ENCODE data around the gene CA11. TPM values are rescaled to one million over a fixed set of nuclear protein-coding genes. Genes with fewer than 3 reads are reported as not detected.

The CA11 gene
- total RNA-seq, 1 experiment from 2014 or later: 10.5 TPM

DNA sequence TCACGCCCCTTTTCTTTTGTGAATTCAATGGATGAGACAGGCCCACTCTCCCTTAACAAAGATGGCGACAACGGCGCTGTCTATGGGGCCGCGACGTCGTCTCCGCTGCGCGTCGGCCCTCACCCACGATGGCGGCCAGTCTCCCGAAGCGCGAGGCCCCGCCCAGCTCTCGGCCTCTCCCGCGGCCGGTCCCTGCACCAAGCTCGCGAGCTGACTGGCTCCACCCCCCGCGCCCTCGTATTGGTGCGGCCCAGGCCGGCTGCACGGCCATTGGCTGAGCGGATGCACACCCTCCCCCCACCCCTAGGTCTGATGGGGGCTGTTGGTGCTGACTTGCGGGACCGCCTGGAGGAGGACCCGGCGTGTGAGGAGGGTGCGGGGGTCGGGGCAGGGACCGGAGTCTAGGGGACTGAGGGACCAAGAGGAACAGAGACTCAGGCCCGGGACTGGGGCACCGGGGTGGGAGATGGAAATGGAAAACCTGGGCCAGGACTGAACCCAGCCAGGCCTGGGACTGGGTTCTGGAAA lies 21.9 kb downstream of the CA11 start:
- Histone ChIP-seq H3K4me1 (peaks cover 50% of the 10 kb centered on the region), H3K27me3 (replicated peaks; ENCODE audit: control insufficient read depth, insufficient read depth, low read length) (no peaks in the 10 kb centered on the region), H3K4me3 (ENCODE audit: low read depth, low read length) (peak overlapping the region; percentile 63), H3K36me3 (ENCODE audit: control insufficient read depth, insufficient read depth, low read length) (no peaks in the 10 kb centered on the region; the same call in 1 of the 2 replicates), H3K9me3 (no peaks in the 10 kb centered on the region)
- no TSS peak for BruUV-seq (replicated peaks)
- Mint-ChIP-seq H3K4me3 (ENCODE audit: unreplicated experiment) (peak overlapping the region; percentile 87), H3K9me3 (ENCODE audit: unreplicated experiment) (no peaks in the 10 kb centered on the region), H3K27ac (ENCODE audit: unreplicated experiment) (peak overlapping the region; percentile 87), H3K4me1 (ENCODE audit: low read depth, unreplicated experiment) (peaks cover 48% of the 10 kb centered on the region), H3K36me3 (ENCODE audit: insufficient read depth, unreplicated experiment) (peaks cover 64% of the 10 kb centered on the region), H3K27me3 (ENCODE audit: insufficient read depth, unreplicated experiment) (no peaks in the 10 kb centered on the region)
- DNase-seq: peak; percentile 99
- POLR2A ChIA-PET: interaction anchor here (0.8 to 1.9 kb wide), 6 partner anchors 9 to 260 kb away, joined by 3 to 21 read pairs (median 6); partner anchors contain the start of genes DBP, SYNGR4 and TMEM143
- intact Hi-C loops (cut with micrococcal nuclease; ENCODE audit: unreplicated experiment): loop anchor here (1.0 kb wide), 1 partner anchor 9 kb away; no protein-coding TSS in a partner anchor
- TF ChIP-seq, protein P1, sequence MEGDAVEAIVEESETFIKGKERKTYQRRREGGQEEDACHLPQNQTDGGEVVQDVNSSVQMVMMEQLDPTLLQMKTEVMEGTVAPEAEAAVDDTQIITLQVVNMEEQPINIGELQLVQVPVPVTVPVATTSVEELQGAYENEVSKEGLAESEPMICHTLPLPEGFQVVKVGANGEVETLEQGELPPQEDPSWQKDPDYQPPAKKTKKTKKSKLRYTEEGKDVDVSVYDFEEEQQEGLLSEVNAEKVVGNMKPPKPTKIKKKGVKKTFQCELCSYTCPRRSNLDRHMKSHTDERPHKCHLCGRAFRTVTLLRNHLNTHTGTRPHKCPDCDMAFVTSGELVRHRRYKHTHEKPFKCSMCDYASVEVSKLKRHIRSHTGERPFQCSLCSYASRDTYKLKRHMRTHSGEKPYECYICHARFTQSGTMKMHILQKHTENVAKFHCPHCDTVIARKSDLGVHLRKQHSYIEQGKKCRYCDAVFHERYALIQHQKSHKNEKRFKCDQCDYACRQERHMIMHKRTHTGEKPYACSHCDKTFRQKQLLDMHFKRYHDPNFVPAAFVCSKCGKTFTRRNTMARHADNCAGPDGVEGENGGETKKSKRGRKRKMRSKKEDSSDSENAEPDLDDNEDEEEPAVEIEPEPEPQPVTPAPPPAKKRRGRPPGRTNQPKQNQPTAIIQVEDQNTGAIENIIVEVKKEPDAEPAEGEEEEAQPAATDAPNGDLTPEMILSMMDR (IDR thresholded peaks at IDR 0.05; ENCODE audit: insufficient read depth in 1 of 2, low read depth in 1 of 2, low read length in 1 of 2, severe bottlenecking in 1 of 2, unreplicated experiment in 1 of 2): no peak
- CTCF ChIA-PET: interaction anchor here (0.6 to 1.3 kb wide), 6 partner anchors 15 to 233 kb away, joined by 3 to 6 read pairs (median 4); partner anchors contain the start of gene KDELR1

DNA sequence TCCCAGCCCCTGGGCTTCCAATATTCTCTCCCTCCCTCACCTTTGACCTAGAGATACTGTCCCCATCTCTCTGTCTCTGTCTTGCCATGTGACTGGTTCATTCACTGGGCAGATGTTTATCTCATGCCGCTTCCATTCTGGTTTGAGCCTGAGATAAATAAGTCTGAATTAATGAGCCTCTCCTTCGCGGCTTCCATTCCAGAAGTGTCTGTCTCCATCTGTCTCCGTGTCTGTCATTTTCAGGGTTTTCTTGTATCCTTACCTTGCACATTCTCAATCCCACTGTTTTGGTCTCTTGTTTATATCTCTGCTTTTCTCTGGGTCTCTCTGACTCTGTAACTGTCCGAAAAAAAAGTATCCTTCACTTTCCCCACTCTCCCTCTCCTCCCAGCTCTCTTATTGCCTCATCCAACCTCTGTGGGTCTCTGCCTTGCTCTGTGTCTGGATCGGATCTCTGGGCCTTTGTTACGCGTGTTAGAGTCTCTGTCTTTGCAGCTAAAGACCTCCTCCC lies 22.4 kb downstream of the CA11 start:
- peaks cover 50% of the 10 kb centered on the region for H3K4me1 ChIP-seq
- H3K27me3 Mint-ChIP-seq (ENCODE audit: insufficient read depth, unreplicated experiment): no peaks in the 10 kb centered on the region
- CTCF ChIA-PET: interaction anchor here (0.9 to 1.3 kb wide), 5 partner anchors 15 to 232 kb away, joined by 3 to 6 read pairs (median 4); partner anchors contain the start of gene KDELR1
- BruUV-seq (replicated peaks): no TSS peak
- H3K9me3 ChIP-seq: no peaks in the 10 kb centered on the region
- TF ChIP-seq, protein P1 (IDR thresholded peaks at IDR 0.05; ENCODE audit: insufficient read depth in 1 of 2, low read depth in 1 of 2, low read length in 1 of 2, severe bottlenecking in 1 of 2, unreplicated experiment in 1 of 2): no peak
- no peaks in the 10 kb centered on the region for H3K27me3 ChIP-seq (replicated peaks; ENCODE audit: control insufficient read depth, insufficient read depth, low read length)
- H3K4me3 ChIP-seq (ENCODE audit: low read depth, low read length): peak overlapping the region; percentile 19
- peak overlapping the region; percentile 87 for H3K27ac Mint-ChIP-seq (ENCODE audit: unreplicated experiment)
- DNase-seq: no peak
- no peaks in the 10 kb centered on the region; the same call in 1 of the 2 replicates for H3K36me3 ChIP-seq (ENCODE audit: control insufficient read depth, insufficient read depth, low read length)
- intact Hi-C loops (cut with micrococcal nuclease; ENCODE audit: unreplicated experiment): loop anchor here (1.0 kb wide), 1 partner anchor 10 kb away; no protein-coding TSS in a partner anchor
- POLR2A ChIA-PET: interaction anchor here (0.6 to 1.9 kb wide), 7 partner anchors 10 to 1227 kb away, joined by 3 to 21 read pairs (median 5); partner anchors contain the start of genes DBP, PTOV1, SYNGR4 and TMEM143
- H3K4me1 Mint-ChIP-seq (ENCODE audit: low read depth, unreplicated experiment): peaks cover 46% of the 10 kb centered on the region
- no peaks in the 10 kb centered on the region for H3K9me3 Mint-ChIP-seq (ENCODE audit: unreplicated experiment)
- H3K36me3 Mint-ChIP-seq (ENCODE audit: insufficient read depth, unreplicated experiment): peaks cover 64% of the 10 kb centered on the region
- H3K4me3 Mint-ChIP-seq (ENCODE audit: unreplicated experiment): peak overlapping the region; percentile 87

DNA sequence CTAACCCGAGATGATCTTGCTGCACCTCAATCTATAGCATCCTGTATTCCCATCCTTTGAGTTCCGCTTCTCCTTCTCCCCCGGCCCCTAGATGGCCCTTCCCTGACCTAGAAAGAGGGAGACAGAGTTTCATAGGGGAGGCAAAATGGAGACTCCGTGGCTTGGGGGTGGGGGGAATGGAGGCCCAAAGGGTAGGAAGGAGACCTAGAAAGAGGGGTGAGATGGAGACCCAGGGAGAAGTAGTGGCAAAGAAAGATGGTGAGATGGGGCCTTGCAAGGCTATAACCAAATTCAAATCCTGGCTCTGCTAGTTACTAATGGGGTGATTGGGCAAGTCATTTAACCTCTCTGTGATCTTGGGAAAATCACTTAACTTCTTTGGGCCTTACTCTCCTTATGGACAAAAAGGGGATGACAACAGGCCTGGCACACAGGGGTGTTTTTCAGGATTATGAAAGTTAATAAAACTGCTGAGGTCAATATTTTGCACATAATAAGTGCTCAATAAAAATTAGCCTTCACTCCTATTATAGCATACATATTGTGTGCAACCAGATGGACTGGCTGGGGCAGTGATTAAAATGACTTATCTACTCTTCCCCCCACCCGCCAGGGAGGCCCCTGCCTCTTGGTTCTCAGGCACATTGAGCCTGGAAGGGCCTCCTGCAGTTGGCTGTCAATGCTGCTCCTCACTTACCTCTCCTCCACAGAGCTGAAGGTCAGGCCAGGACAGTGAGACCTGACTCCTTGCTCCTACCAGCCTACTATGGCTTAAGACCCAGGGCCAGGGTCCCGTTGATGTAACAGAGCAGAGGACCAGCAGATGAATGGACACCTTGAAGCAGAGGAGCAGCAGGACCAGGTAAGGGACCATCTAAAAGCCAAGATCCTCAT lies 26.0 kb downstream of the CA11 start:
- TF ChIP-seq, protein P1 (IDR thresholded peaks at IDR 0.05; ENCODE audit: insufficient read depth in 1 of 2, low read depth in 1 of 2, low read length in 1 of 2, severe bottlenecking in 1 of 2, unreplicated experiment in 1 of 2): no peak
- peaks cover 33% of the 10 kb centered on the region for H3K4me1 Mint-ChIP-seq (ENCODE audit: low read depth, unreplicated experiment)
- peak overlapping the region; percentile 85 for H3K4me3 ChIP-seq (ENCODE audit: low read depth, low read length)
- peaks cover 13% of the 10 kb centered on the region for H3K36me3 ChIP-seq (ENCODE audit: control insufficient read depth, insufficient read depth, low read length)
- H3K27me3 Mint-ChIP-seq (ENCODE audit: insufficient read depth, unreplicated experiment): no peaks in the 10 kb centered on the region
- H3K27ac Mint-ChIP-seq (ENCODE audit: unreplicated experiment): peak overlapping the region; percentile 98
- no peak for DNase-seq
- peaks cover 35% of the 10 kb centered on the region for H3K4me1 ChIP-seq
- H3K9me3 ChIP-seq: no peaks in the 10 kb centered on the region
- BruUV-seq (replicated peaks): TSS peak; percentile 62
- no peaks in the 10 kb centered on the region for H3K27me3 ChIP-seq (replicated peaks; ENCODE audit: control insufficient read depth, insufficient read depth, low read length)
- ChIA-PET CTCF (interaction anchor here (0.6 to 1.3 kb wide), 8 partner anchors 11 to 286 kb away, joined by 3 to 14 read pairs (median 4); partner anchors contain the start of genes SYNGR4 and TMEM143), POLR2A (interaction anchor here (0.5 to 3.6 kb wide), 21 partner anchors 7 to 450 kb away, joined by 3 to 37 read pairs (median 7); partner anchors contain the start of genes CA11, DBP, DHDH and GYS1)
- intact Hi-C loops (cut with micrococcal nuclease; ENCODE audit: unreplicated experiment): loop anchor here (1.0 kb wide), 1 partner anchor 17 kb away; the partner anchor contains the start of gene DBP
- peak overlapping the region; percentile 96 for H3K4me3 Mint-ChIP-seq (ENCODE audit: unreplicated experiment)
- no peaks in the 10 kb centered on the region for H3K9me3 Mint-ChIP-seq (ENCODE audit: unreplicated experiment)
- peaks cover 69% of the 10 kb centered on the region for H3K36me3 Mint-ChIP-seq (ENCODE audit: insufficient read depth, unreplicated experiment)
